HG03571 (cell line): ENCODE measurements around the gene ALDOC.
A peak's percentile ranks its signal among the peaks of the same experiment; 100 is the strongest.
"Not testable (repeated sequence)": the region's sequence is repeated elsewhere in the genome, so short reads cannot be mapped to it uniquely, and the experiment has no call there.

Experiments
- ATAC-seq: cut with Tn5 transposase; IDR thresholded peaks from one replicate; pipeline ENCODE4 v1.9.1; 2021; ENCODE audit not compliant: unreplicated experiment

The ALDOC gene

DNA sequence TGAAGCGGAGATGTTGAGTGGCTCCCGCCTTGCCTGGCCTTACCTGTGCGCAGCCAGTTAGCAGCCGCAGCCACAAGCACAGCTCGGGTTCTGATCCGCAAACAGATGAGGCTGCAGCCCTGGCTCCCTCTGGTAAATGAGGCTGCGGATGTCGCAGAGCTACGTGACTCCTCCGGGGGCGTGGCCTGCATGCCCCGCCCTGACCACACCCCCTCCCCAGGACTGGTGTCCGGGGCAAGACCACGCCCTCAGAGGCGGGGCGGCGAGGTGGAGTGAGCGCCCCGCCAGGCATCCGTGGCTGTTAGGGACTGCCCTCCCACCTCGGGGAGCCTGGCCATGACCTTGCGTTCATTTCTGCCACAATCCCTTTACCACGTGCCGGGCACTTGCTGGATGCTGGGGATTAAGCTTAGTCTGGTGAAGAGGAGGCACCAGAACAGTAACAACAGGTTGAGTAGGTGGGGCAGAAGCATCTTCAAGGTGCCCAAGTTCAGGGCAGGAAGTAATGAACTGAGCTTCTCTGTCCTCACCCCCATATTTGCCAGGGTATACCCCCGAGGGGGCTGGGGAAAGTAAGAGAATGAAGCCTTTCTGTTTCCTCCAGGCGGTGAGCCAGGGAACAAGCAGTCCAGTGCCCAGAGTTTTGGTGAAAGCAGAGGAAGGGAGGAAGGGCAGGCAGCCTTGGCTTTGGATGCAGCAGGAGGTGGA lies at the start of gene ALDOC:
TSS of gene ALDOC (minus strand) at position 138 of the 708 bp plus-strand sequence. CDS start 1,363 bp downstream, outside the sequence.
- ATAC-seq: peak; percentile 79

DNA sequence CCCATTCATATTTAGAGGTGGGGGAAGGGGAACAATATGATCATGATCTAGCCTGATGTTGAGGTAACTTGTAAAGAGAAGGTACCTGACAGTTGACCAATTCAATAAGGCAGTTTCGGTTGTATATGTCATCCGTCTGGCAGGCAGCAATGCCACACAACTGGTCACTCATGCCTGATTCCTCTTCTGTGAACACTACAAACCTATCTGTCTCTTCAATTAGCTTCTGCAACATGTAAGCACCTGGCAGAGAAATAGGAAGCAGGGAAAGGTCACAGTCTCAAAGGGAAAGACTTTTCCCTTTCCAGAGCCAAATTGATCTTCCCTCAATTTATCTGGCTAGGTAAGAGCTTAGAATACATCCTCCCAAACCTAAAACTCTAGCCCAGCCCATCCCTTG lies 47.5 kb upstream of the ALDOC start:
- no peak for ATAC-seq

DNA sequence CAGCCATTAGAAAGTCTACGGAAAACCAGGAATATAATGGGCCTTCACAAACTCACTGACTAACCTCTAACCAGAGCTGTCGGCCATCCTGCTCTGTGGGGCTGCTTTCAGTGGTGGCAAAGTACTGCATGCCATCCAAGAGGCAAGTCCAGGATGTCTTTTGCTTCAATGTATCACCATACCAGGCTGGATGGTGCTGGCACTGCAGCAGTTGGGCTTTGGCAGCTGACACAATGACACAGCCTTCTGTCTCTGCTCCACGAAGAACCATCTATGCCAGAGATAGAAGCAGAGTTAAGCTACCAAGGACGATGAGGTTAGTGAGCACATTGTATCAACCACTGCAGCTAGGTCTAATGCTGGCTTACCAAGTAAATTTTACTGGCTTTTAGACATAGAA lies 47.0 kb upstream of the ALDOC start:
- ATAC-seq: no peak

DNA sequence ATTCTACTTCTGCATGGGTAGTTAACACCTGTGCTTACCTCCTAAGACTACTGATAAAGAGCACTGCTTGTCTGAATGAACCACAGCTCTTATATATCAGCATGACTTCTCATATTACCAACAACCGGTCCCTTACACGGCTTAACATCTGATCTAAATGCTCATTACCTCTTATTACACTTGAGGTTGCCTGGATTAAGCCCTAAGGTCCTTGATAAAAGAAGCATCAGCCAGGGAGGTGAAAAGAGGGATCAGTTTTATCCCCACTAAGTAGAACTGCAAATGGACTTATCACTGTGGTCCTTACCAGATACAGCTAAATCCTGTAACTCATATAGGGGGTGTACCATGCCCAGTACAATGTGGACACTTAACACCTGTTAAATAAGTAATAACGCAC lies 45.5 kb upstream of the ALDOC start:
- ATAC-seq: no peak

DNA sequence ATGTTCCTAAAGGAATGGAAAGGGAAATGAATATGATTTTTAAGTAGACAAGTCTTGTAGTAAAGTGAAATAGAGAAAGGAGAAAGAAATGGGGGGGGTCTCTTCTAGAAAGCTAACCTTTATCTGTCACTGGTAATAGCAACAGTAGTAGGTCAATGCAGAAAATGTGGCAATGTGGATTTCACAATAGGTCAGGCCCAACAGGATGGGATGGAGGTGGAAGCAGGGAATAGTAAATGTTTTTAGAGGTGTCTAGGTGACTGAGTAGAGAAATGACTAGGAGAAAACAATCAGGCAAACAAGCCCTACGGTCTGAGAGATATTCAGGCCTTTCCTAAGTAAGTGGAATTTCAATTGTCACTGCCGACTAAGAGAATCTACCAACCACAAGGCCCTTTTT lies 43.3 kb upstream of the ALDOC start:
- ATAC-seq: no peak

DNA sequence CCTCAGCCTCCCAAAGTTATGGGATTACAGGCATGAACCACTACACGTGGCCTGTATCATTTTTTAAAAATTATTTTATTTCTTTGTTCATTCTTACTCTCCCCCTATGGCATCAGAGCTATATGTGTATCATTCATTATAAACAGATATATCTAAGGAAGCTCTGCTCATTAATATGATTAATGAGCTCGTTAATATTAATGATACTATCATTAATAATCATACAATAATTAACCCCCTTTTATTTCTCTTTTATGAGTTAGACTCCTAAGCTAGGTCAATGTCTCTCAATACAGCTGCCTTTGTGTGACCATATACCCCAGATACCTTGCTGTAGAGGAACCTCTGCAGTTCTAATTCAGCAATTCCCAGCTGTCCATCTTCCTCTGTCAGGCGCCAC lies 41.8 kb upstream of the ALDOC start:
- ATAC-seq: no peak

DNA sequence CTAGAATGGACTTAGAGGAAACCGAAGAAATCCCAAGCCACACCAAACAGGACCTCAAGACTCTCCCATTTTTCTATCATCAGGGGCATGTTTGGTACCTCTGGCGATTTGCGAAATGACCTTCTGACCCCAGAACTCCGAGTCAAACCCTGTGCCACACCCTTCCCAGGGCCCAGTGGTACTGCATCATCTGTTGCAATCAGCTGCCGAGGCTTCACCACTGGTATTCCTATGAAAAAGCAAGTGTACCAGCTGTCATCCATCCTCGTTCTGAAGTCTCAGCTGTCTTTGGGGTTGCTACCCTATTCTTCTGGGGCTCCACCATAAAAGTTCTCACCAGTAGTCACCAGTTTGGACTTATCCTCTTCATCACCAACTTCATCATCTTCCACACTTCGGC lies 39.6 kb upstream of the ALDOC start:
- no peak for ATAC-seq

DNA sequence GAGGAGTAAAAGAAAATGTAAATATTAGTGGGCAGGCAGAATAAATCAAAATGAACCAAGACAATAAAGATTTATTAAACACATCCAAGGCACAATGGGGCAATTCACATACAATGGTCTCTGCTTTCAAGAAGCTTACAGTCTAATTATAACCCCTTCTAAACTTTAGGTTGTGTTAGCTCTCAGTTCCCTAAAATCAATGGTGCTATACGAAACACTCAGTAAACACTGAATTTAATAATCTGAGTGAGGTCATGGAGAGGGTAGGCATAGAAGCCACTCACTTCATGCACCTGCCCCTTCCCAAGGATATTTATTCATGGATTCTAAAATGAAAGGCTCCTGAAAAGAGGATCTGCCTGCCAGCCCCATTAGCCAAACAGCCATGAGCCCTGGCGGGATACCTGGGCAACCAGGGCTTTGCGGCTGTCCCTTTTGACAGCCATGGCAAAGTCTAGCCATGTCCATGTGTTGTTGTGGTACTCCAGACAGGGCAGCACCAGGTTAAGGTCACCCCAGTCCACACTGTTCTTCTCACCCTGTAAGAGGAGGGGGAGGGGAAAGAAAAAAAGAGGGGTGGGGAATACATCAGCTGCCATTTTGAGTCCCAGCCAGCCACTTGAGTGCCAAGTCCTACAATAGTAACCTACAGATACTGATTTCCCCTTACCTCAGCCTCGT lies 38.7 kb upstream of the ALDOC start:
- no peak for ATAC-seq

DNA sequence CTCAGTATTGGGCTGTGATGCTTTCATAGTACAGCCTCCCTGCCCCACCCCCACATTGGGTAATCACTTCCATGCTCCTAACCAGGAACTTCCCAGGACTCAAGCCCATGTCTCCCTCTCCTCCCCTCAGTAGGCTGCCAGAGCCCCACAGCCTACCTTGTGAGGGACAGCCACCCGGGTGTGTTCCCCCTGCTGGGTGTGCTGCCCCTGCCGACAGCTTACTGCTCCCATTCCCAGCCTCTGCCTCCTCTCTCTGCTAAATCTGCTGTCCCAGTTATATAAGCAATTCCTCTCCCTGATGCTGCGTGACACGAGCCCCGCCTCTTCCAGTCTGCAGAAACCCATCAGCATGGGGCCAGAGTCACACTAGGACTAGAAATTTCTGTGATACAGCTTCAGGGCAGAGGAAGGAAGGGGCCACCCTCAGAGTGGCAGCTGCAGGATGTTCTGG lies 37.3 kb upstream of the ALDOC start, which contains the start of gene RSKR:
TSS of gene RSKR (minus strand) at position 255 of the 451 bp plus-strand sequence. CDS start at position 231, 24 bp downstream.
- ATAC-seq: no peak

DNA sequence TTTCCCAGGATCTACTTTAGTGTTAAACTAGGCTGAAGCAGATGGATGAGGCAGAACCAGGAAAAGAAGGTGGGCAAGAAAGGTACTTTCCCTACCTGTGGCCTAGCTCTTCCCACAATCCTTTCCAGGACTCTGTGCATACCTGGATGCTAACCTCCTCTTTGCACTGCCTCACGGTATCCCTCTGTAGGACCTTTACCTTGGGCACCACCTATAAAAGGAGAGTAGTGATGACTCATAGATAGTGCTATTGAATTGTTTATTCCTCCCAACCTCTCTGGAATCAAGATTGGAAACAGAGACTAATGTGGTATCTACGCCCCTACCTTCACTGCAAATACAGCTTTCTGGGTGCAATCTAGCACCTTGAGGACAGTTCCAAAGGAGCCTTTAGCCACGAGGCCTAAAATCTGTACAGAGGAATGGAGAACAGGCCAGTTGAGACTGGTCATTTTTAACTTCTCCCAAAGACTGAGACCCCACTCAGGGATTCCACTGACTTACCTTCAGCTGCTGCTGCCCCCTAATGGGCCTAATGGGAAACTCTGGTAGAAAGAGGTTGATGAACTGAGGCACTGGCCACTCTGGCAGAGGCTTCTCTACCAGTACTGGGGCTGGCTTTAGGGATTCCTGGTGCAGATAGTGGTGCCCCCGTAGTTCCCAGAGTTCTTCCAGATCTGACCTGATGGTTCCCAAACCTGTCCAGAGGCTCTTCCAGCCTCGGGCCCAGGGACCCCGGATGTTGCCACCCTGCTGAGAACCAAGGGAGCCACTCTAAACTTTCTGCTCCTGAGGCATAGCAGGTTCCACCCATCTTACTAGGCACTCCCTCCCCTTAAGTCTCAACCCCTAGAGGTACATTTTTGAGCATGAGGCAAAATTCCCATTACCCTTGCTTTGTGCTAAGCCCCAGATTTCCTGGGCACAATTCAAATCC lies 36.5 kb upstream of the ALDOC start:
- no peak for ATAC-seq

DNA sequence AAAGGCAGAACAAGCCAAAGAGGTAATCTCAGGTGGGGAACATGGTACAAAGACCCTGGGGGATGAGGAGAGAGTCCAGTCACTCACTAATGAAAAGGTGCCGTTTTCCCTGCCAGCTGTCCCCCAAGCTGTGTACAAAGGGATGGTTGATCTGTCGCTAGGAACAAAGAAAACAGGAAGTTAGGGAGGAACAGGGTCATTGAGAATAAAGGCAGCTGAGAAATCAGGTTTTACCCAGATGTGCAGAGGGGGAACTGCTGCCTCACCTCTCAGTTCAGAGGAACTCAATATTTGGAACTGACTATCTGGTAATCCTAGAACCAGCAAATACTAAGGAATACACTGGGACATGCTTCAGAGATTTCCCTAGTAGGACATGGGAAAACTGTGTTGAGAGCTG lies 35.8 kb upstream of the ALDOC start:
- no peak for ATAC-seq

DNA sequence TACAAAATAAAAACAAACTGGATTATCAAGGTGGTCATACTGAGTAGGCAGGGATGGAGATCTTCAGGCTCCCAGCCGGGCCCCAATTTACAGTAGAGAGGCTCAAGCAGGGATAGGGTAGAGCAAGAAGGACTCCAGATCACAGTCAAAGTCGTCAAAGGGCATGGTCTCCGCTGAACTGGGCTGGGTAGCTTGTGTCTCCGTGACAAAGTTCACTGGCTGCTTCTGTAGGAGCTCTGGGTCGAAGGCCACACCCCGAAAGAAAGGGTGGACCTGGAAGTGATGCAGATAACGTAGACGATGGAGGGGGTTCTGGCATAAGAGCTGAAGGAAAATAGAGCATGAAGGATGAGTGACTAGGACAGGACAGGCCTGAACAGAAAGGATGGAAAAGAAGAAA lies 33.7 kb upstream of the ALDOC start:
- no peak for ATAC-seq

DNA sequence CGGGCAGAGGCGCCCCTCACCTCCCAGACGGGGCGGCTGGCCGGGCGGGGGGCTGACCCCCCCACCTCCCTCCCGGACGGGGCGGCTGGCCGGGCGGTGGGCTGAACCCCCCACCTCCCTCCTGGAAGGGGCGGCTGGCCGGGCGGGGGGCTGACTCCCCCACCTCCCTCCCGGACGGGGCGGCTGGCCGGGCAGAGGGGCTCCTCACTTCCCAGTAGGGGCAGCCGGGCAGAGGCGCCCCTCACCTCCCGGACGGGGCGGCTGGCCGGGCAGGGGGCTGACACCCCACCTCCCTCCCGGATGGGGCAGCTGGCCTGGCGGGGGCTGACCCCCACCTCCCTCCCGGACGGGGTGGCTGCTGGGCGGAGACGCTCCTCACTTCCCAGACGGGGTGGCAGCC lies 27.3 kb upstream of the ALDOC start:
- not testable (repeated sequence) for ATAC-seq

DNA sequence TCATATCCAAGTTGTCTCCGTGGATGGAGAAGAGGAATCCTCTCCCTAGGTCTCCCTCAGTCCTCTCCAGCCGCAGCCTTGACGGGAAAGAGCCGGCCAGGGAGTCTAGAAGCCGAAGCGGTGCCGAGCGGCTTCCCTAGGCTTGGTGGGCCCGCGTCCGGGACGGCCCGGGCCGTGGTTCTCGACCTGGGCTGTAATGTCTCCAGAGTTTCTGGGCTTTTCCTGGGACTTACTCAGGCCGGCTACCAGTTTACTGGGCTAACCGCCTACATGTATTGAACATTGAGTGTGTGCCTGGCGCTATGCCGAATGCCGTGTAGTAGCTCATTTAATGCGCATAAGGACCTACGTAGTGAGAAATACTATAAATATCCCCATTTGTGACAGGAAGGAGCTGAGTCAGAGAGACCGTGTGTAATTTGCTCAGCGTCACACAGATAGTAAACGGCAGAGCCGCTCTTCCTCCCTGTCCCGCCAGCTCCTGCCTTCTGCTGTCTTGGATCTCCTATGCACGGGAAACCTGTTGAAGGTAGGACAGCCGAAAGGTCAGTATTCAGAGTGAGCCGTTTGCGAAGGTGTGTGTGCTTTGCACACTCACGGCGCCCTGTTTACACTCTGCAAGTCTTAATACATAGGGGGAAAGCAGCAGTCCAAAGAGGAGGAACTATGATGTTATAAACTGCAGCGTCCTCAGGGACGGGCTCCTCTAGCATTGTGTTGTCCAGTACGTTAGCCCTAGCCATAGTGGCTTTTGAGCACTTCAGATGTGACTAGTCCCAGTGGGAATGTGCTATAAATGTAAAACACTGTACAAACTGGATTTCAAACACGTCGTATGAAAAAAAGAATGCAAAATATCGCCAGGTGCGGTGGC lies 22.9 kb upstream of the ALDOC start:
- peak; percentile 45 for ATAC-seq

DNA sequence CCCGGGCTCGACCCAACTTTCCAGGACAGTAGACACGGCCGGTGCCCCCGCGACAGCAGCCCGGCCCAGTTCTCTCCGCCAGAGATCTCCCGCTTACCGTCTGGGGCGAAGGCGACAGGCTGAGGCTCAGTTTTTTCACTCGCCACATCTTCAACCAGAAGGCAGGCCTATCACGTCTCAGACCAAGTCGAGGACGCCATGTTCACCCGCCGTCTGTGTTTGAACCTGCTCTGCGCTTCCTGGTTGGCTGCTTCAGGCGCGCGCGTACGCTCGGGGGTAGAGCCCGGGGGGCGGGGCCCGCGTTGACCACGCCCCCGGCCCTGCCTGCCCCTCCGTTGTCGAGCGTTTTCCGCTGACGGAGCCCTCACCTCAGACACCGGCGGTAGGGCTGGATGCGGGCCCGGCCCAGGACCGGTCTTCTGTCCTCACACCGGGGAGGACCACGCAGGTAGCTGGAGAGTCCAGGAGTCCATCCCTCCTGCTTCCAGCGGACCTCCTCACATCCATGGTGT lies 22.2 kb upstream of the ALDOC start, which contains the start of gene SPAG5:
TSS of gene SPAG5 (minus strand) at position 227 of the 512 bp plus-strand sequence. CDS start at position 148, 79 bp downstream.
- peak; percentile 80 for ATAC-seq

DNA sequence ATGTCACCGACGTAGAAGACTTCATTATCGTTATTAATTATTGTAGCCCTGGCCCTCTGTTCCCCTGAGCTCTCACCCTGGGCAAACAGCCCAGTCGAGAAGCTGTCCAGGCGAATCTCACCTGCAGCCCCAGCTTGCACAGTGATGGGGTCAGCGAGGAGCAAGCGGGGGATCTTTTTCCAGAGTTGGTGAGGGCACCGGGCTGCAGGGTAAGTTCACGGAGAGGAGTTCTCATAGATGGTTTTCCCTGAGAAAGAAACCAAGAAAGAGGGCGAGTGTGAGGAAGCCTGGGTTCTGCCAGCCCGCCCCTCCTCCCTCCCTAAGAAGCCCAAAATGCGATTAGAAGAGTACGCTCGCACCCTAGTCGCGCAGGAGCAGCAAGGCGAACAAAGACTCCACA lies 21.7 kb upstream of the ALDOC start:
- ATAC-seq: no peak

DNA sequence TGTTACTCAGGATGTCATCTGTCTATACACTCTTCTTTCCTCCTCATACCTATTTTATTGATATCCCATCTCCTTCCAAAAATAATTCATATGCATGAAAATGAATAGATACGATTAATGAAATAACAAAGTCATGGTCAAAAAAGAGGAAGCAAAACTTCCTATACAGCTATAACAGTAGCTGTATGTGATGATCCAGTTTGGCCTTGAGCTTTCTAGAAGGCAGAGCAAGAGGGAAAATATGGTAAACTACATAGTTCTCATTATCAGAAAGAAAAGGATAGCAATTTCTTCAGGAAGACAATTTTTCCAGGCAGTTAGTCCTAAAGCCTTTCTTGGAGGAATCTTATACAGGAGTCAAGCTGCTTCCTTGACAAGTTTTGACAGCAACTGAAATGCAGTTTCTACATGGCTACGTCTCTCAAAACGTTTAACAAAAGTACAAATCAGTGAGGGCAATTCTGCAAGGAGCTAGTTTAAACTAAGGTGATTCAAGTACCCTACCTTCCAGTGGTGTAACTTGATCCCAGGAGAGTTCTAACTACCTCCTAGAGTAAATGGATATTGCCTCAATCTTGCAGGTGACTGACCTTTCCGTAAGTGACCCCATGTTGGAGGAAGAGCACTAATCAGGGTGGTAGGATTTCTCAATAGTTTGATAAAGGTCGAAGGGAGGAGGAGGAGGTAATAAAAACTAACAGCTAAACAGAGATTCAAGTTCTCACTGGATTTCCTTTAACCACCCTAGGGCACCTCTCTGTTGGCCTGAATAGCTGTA lies 21.1 kb upstream of the ALDOC start:
- no peak for ATAC-seq

DNA sequence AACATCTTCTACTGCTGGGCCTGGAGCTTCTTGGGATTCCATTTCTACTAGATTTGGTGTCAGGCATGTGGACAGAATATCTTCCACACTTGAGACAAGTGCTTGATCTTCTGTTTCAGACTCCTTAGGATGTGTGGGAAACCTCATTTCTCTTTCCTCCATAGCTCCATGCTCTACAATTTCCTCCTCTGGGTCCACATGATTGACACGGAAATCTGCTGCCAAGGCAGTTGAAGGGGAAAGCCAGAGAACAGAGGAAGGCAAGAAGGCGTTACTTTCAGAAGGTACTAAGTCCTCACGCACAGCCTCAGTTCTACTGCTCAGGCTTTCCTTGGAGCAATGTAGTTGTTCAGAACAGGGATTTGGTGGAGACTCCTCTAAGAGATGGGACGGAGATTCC lies 15.6 kb upstream of the ALDOC start:
- no peak for ATAC-seq

DNA sequence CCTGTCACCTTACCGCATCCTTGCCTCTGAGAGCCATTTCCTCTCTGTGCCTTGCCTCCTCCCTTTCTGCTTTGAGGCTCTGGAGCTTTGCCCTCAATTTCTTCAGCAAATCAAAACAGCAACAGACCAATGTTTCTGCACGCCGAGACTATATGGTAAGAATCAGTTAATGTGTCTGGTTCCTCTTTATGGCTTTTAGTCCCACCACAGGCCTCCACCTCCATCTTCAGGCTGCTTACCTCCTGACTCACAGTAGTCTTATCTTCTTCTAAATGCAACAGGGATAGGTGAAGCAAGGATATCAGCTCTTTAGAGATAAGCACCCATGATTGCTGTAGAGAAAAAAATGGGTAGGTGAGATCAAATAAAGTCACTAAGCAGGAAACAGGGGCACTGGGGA lies 9.2 kb upstream of the ALDOC start:
- ATAC-seq: no peak
